IMR-90 (cell line): ENCODE measurements around the gene NARS2. TPM values are rescaled to one million over a fixed set of nuclear protein-coding genes. Genes with fewer than 3 reads are reported as not detected.

Experiments used
- ATAC-seq: fragments of 200-7000 bp; cut with Tn5 transposase; 2 replicates; pipeline ENCODE4 v1.9.1; 2020; ENCODE audit warnings: low read depth, mild to moderate bottlenecking, moderate library complexity
- BruUV-seq: library from RNA; stranded (reverse); fragments of 400-500 nt; replicated peaks from 2 replicates; lab custom pipeline; 2021; lab: Mats Ljungman, UMichigan
- CTCF ChIA-PET: fragments of 300-600 bp; formaldehyde crosslinking; extraction: SDS; loops from one replicate; lab custom pipeline; 2021; ENCODE audit warnings: antibody characterized with exemption; lab: Yijun Ruan, JAX
- POLR2A ChIA-PET: fragments of 300-600 bp; sonication (Branson Sonifier 250); formaldehyde crosslinking; loops from one replicate; lab custom pipeline; 2022; ENCODE audit warnings: antibody characterized with exemption; ENCODE audit not compliant: unreplicated experiment; lab: Charles Lee
- DNase-seq: peaks from one replicate; pipeline ENCODE4 v3.0.0; 2013
- H2AFZ ChIP-seq: replicated peaks from 2 replicates; pipeline ENCODE3; 2013; ENCODE audit warnings: low read length, mild to moderate bottlenecking; ENCODE audit not compliant: poor library complexity
- H2AK5ac ChIP-seq: 2 replicates; pipeline ENCODE4 v1.6.1; 2013; ENCODE audit warnings: low read depth, low read length, inconsistent platforms
- H2AK9ac ChIP-seq: replicated peaks from 2 replicates; pipeline ENCODE3; 2013; ENCODE audit warnings: mild to moderate bottlenecking, low read depth, low read length, moderate library complexity; ENCODE audit not compliant: poor library complexity
- H2BK120ac ChIP-seq: 2 replicates; pipeline ENCODE4 v1.6.1; 2013; ENCODE audit warnings: low read depth, low read length, inconsistent platforms
- H2BK15ac ChIP-seq: 3 replicates; pipeline ENCODE4 v1.6.1; 2013; ENCODE audit warnings: low read depth, low read length, inconsistent platforms
- H2BK20ac ChIP-seq: 2 replicates; pipeline ENCODE4 v1.6.1; 2013; ENCODE audit warnings: low read depth, mild to moderate bottlenecking, inconsistent platforms, low read length, moderate library complexity
- H2BK5ac ChIP-seq: 2 replicates; pipeline ENCODE4 v1.6.1; 2013; ENCODE audit warnings: mild to moderate bottlenecking, low read depth, low read length, inconsistent platforms; ENCODE audit not compliant: poor library complexity, severe bottlenecking
- H3K14ac ChIP-seq: replicated peaks from 2 replicates; pipeline ENCODE4 v1.6.1; 2013; ENCODE audit warnings: low read depth, low read length, inconsistent platforms
- H3K18ac ChIP-seq: 2 replicates; pipeline ENCODE4 v1.6.1; 2013; ENCODE audit warnings: low read depth, low read length, control low read depth
- H3K23ac ChIP-seq: 2 replicates; pipeline ENCODE4 v1.6.1; 2013; ENCODE audit warnings: low read depth, low read length, inconsistent platforms
- H3K27ac ChIP-seq: 2 replicates; pipeline ENCODE4 v1.5.1; 2013; ENCODE audit warnings: mild to moderate bottlenecking, control low read depth, low read length; ENCODE audit not compliant: insufficient read depth
- H3K27me3 ChIP-seq: 2 replicates; pipeline ENCODE4 v1.6.1; 2013; ENCODE audit warnings: low read length; ENCODE audit not compliant: control insufficient read depth, insufficient read depth
- H3K36me3 ChIP-seq: 2 replicates; pipeline ENCODE4 v1.6.1; 2013; ENCODE audit warnings: low read length, mixed read lengths; ENCODE audit not compliant: control insufficient read depth, insufficient read depth
- H3K4ac ChIP-seq: 2 replicates; pipeline ENCODE4 v1.6.1; 2013; ENCODE audit warnings: low read depth, low read length, inconsistent platforms
- H3K4me1 ChIP-seq: 2 replicates; pipeline ENCODE4 v1.6.1; 2013; ENCODE audit warnings: low read length, mixed read lengths; ENCODE audit not compliant: control insufficient read depth, insufficient read depth
- H3K4me2 ChIP-seq: 2 replicates; pipeline ENCODE4 v1.6.1; 2013; ENCODE audit warnings: low read depth, mild to moderate bottlenecking, control low read depth, low read length, moderate library complexity
- H3K4me3 ChIP-seq: 2 replicates; pipeline ENCODE4 v1.5.1; 2013; ENCODE audit warnings: low read depth, mild to moderate bottlenecking, control low read depth, low read length, moderate library complexity; ENCODE audit not compliant: insufficient read depth
- H3K56ac ChIP-seq: 2 replicates; pipeline ENCODE4 v1.6.1; 2013; ENCODE audit warnings: low read length, inconsistent platforms; ENCODE audit not compliant: insufficient read depth; ENCODE audit errors: extremely low read depth
- H3K79me1 ChIP-seq, 2 experiments: 2 replicates each; pipeline ENCODE4 v1.6.1; 2013; ENCODE audit warnings: low read length in 2 of 2, inconsistent platforms in 1 of 2, low read depth in 1 of 2
- H3K9ac ChIP-seq: 2 replicates; pipeline ENCODE4 v1.6.1; 2013; ENCODE audit warnings: low read depth, low read length, control low read depth
- H3K9me1 ChIP-seq: 2 replicates; pipeline ENCODE4 v1.6.1; 2013; ENCODE audit warnings: low read length, inconsistent platforms; ENCODE audit not compliant: insufficient read depth
- H3K9me3 ChIP-seq: 2 replicates; pipeline ENCODE4 v1.6.1; 2013; ENCODE audit warnings: low read length; ENCODE audit not compliant: control insufficient read depth, insufficient read depth
- H4K20me1 ChIP-seq: 2 replicates; pipeline ENCODE4 v1.6.1; 2013; ENCODE audit warnings: low read length, inconsistent platforms; ENCODE audit not compliant: insufficient read depth
- H4K5ac ChIP-seq: 2 replicates; pipeline ENCODE4 v1.6.1; 2013; ENCODE audit warnings: mild to moderate bottlenecking, low read depth, low read length, control low read depth
- H4K8ac ChIP-seq, 2 experiments: 2 replicates each; pipeline ENCODE4 v1.6.1; 2013; ENCODE audit warnings: low read depth in 2 of 2, low read length in 2 of 2, control low read depth in 1 of 2, inconsistent platforms in 1 of 2
- H4K91ac ChIP-seq: 2 replicates; pipeline ENCODE4 v1.6.1; 2013; ENCODE audit warnings: low read depth, low read length, inconsistent platforms; ENCODE audit not compliant: insufficient read depth
- MAZ ChIP-seq: IDR thresholded peaks from 2 replicates; pipeline ENCODE4 v1.6.1; 2012; ENCODE audit warnings: low read depth, mild to moderate bottlenecking, low read length, improper control_type of control experiment, moderate library complexity, borderline replicate concordance
- POLR2A ChIP-seq: IDR thresholded peaks from 2 replicates; pipeline ENCODE4 v1.6.1; 2012; ENCODE audit warnings: mild to moderate bottlenecking, low read depth, low read length
- RAD21 ChIP-seq: IDR thresholded peaks from 2 replicates; pipeline ENCODE4 v1.6.1; 2012; ENCODE audit warnings: low read length, improper control_type of control experiment
- SMC3 ChIP-seq: fragments of 150-350 bp; IDR thresholded peaks from 2 replicates; pipeline ENCODE4 v1.6.1; 2016; ENCODE audit warnings: low read depth, mild to moderate bottlenecking, antibody characterized with exemption, low read length, moderate library complexity
- WGBS, 2 experiments: methylation state at CpG; one replicate each; pipeline versions ENCODE4 v1.1.5 to v1.1.7; 2013; ENCODE audit warnings: missing lambda C conversion rate in 2 of 2; ENCODE audit not compliant: insufficient read length in 1 of 2; ENCODE audit errors: extremely low coverage in 2 of 2; 5-methylcytosine and 5-hydroxymethylcytosine counted together
- dilution Hi-C: fragments of 300-500 bp; cut with HindIII; formaldehyde crosslinking; loops from one replicate; pipeline ENCODE4 v1.14.3; 2018; ENCODE audit warnings: low sequenced_read_pairs; ENCODE audit not compliant: unreplicated experiment
- in situ Hi-C: fragments of 300-500 bp; cut with MboI; formaldehyde crosslinking; loops from 3 replicates; pipeline ENCODE4 v1.14.3; 2019; ENCODE audit warnings: low sequenced_read_pairs, inconsistent platforms, mixed read lengths
- intact Hi-C: fragments of 100-400 bp; cut with micrococcal nuclease; formaldehyde crosslinking; loops from 2 replicates; pipeline ENCODE4 v1.10.0; 2022
- polyA plus RNA-seq, 3 experiments: library from polyadenylated mRNA; depleted of rRNA; stranded (reverse); fragments of >200 nt; gene quantifications; 2 replicates each; pipeline ENCODE4 v1.2.3, GENCODE V29; 2012; ENCODE audit warnings: low replicate concordance in 1 of 3
- total RNA-seq: library from RNA; depleted of rRNA; stranded (reverse); fragments of >200 nt; gene quantifications from 2 replicates; pipeline ENCODE4 v1.2.3, GENCODE V29; 2012
- TF ChIP-seq, protein P1 (sequence below): conservative IDR thresholded peaks from 2 replicates; pipeline ENCODE4 v1.5.1; 2012; ENCODE audit warnings: mild to moderate bottlenecking, low read depth, low read length, improper control_type of control experiment

NARS2 gene
- total and polyA plus RNA-seq, 2 of the 4 experiments (the other 2 are of a cell fraction) = 8.0 to 15.8 TPM

DNA sequence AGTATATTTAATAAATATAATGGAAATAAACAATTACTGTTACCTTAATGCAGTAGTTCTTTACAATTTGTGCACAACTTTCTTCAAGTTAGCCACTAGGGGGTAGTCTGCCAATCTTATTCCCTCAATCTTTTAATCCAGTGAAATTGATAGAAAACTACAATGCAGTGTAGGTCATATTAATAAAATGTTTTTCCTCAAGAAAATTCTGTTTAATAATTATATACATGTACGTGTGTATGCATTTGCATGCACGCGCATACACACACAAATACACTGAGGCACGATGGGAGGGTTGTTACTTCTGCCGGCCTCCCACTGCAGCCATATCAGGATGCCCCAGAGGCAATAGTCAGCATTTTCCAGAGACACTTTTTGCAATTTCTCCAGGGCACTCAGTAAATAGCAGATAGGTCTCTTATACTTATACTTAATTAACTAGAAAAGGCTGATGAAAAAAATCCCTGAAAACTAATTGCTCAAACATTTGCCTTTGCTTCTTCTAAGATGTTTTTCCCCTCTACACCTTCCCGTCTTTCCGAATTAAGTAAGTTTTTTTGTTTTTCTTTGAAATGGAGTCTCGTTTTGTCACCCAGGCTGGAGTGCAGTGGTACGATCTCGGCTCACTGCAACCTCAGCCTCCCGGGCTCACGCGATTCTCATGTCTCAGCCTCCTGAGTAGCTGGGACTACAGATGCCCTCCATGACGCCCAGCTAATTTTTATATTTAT lies 160.2 kb downstream of the NARS2 start:
- ChIA-PET CTCF (interaction anchor here (3.3 kb wide), 1 partner anchor 150 kb away, joined by 19 read pairs; no protein-coding TSS in a partner anchor), POLR2A (no interaction called here)
- Histone ChIP-seq H3K36me3 (no peaks in the 10 kb centered on the region; the same call in 1 of the 2 replicates), H3K4me1 (peaks cover 10% of the 10 kb centered on the region), H3K27ac (no peak overlapping the region), H3K79me1 (peaks cover 10 to 40% of the 10 kb centered on the region in 2 experiments), H2BK15ac (no peak overlapping the region), H3K4ac (no peak overlapping the region), H2BK20ac (no peak overlapping the region), H2BK5ac (no peak overlapping the region), H4K8ac (no peak overlapping the region), H2BK120ac (no peak overlapping the region), H3K9ac (no peak overlapping the region), H3K4me3 (no peak overlapping the region), H2AFZ (no peak overlapping the region), H4K91ac (no peak overlapping the region), H3K9me1 (peaks cover 8% of the 10 kb centered on the region), H4K20me1 (peaks cover 5% of the 10 kb centered on the region), H2AK5ac (no peak overlapping the region), H4K5ac (no peak overlapping the region), H2AK9ac (no peak overlapping the region), H3K27me3 (no peaks in the 10 kb centered on the region), H3K14ac (no peak overlapping the region), H3K4me2 (no peak overlapping the region), H3K9me3 (peaks cover 7% of the 10 kb centered on the region), H3K18ac (no peak overlapping the region), H3K23ac (no peak overlapping the region), H3K56ac (no peak overlapping the region)
- no peak for ATAC-seq
- no TSS peak for BruUV-seq
- WGBS, 2 experiments = 100% methylated on average over 1 of the region's 14 CpGs; no CpG with 5 or more reads in 1 of the 2 experiments
- dilution Hi-C loops = no loop called here
- in situ Hi-C loops = loop anchor here (5.0 to 10.0 kb wide), 2 partner anchors 148 to 280 kb away; partner anchors contain the start of gene ALG8
- DNase-seq = peak; percentile 43
- TF ChIP-seq POLR2A = no peak
- no peak for TF ChIP-seq MAZ
- TF ChIP-seq, protein P1, sequence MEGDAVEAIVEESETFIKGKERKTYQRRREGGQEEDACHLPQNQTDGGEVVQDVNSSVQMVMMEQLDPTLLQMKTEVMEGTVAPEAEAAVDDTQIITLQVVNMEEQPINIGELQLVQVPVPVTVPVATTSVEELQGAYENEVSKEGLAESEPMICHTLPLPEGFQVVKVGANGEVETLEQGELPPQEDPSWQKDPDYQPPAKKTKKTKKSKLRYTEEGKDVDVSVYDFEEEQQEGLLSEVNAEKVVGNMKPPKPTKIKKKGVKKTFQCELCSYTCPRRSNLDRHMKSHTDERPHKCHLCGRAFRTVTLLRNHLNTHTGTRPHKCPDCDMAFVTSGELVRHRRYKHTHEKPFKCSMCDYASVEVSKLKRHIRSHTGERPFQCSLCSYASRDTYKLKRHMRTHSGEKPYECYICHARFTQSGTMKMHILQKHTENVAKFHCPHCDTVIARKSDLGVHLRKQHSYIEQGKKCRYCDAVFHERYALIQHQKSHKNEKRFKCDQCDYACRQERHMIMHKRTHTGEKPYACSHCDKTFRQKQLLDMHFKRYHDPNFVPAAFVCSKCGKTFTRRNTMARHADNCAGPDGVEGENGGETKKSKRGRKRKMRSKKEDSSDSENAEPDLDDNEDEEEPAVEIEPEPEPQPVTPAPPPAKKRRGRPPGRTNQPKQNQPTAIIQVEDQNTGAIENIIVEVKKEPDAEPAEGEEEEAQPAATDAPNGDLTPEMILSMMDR = peak; percentile 65
- TF ChIP-seq RAD21 = peak; percentile 53
- TF ChIP-seq SMC3 = peak; percentile 34
- intact Hi-C loops = no loop called here
